Measurements from ENCODE around the gene CSHL1.
"Not testable (repeated sequence)": the region's sequence is repeated elsewhere in the genome, so short reads cannot be mapped to it uniquely, and the experiment has no call there.

The CSHL1 gene

GRCh38 chr17:63882626-63883126 lies 28.4 kb downstream of the CSHL1 start:
- DNase-seq (ENCODE audit: low spot score), result not testable (repeated sequence)

- DNase-seq (ENCODE audit: low spot score), result peak; percentile 88
Measured at GRCh38 chr17:63881935-63882601, 29.0 kb downstream of the CSHL1 start, which contains the start of gene GH2. GH2 (minus strand) TSS chr17:63881944; CDS start chr17:63881801, 143 bp downstream.

- peak; percentile 69 for DNase-seq (ENCODE audit: low spot score)
Measured at GRCh38 chr17:63881337-63881736, 29.7 kb downstream of the CSHL1 start.

- no peak for DNase-seq (ENCODE audit: low spot score)
Measured at GRCh38 chr17:63880706-63881105, 30.4 kb downstream of the CSHL1 start.

- not testable (repeated sequence) for DNase-seq (ENCODE audit: low spot score)
Measured at GRCh38 chr17:63878413-63878812, 32.6 kb downstream of the CSHL1 start.

GRCh38 chr17:63874693-63875092 lies 36.4 kb downstream of the CSHL1 start:
- not testable (repeated sequence) for DNase-seq (ENCODE audit: low spot score)

GRCh38 chr17:63874061-63874626 lies 36.9 kb downstream of the CSHL1 start:
- DNase-seq (ENCODE audit: low spot score), result not testable (repeated sequence)

- not testable (repeated sequence) for DNase-seq (ENCODE audit: low spot score)
Measured at GRCh38 chr17:63873577-63873976, 37.5 kb downstream of the CSHL1 start, which contains the start of gene CSH2. CSH2 (minus strand) TSS chr17:63873677; CDS start chr17:63873614, 63 bp downstream.

- DNase-seq (ENCODE audit: low spot score), result not testable (repeated sequence)
Measured at GRCh38 chr17:63871646-63872365, 39.3 kb downstream of the CSHL1 start.

GRCh38 chr17:63870292-63870665 lies 40.8 kb downstream of the CSHL1 start:
- not testable (repeated sequence) for DNase-seq (ENCODE audit: low spot score)

GRCh38 chr17:63869491-63870291 lies 41.4 kb downstream of the CSHL1 start:
- not testable (repeated sequence) for DNase-seq (ENCODE audit: low spot score)

GRCh38 chr17:63866625-63867024 lies 44.4 kb downstream of the CSHL1 start:
- DNase-seq (ENCODE audit: low spot score), result not testable (repeated sequence)

Measured in iPS-NIHi11 (cell line).